HepG2 (cell line): Measurements from ENCODE around the gene CNNM1. TPM values are rescaled to one million over a fixed set of nuclear protein-coding genes. Genes with fewer than 3 reads are reported as not detected.

ENCODE experiments used
- HNRNPLL ChIP-seq: fragments of 200-400 bp; formaldehyde crosslinking; IDR thresholded peaks from 2 replicates; pipeline ENCODE4 v1.6.1; 2017; ENCODE audit warnings: mild to moderate bottlenecking, low read depth, low read length; ENCODE audit not compliant: poor library complexity, severe bottlenecking
- HOXA5 ChIP-seq: sonication (generic); formaldehyde crosslinking; IDR thresholded peaks from 2 replicates; pipeline ENCODE4 v1.4.0; 2020; ENCODE audit warnings: missing genetic modification reagents
- MATR3 ChIP-seq: sonication (generic); formaldehyde crosslinking; IDR thresholded peaks from 2 replicates; pipeline ENCODE4 v1.4.0; 2020; ENCODE audit warnings: missing genetic modification reagents
- MBNL3 ChIP-seq: fragments of 250-450 bp; sonication (Bioruptor Pico); conservative IDR thresholded peaks from 2 replicates; pipeline ENCODE4 v1.8.0; 2022; ENCODE audit warnings: mild to moderate bottlenecking, inconsistent platforms
- NR2C2 ChIP-seq: sonication (generic); formaldehyde crosslinking; IDR thresholded peaks from 2 replicates; pipeline ENCODE4 v1.4.0; 2020; ENCODE audit warnings: missing genetic modification reagents, mild to moderate bottlenecking, moderate library complexity, borderline replicate concordance
- RAD51 ChIP-seq: fragments of 450-650 bp; IDR thresholded peaks from 2 replicates; pipeline ENCODE4 v1.6.1; 2016; ENCODE audit warnings: borderline replicate concordance
- REL ChIP-seq: sonication (generic); formaldehyde crosslinking; conservative IDR thresholded peaks from 2 replicates; pipeline ENCODE4 v1.8.0; 2022; ENCODE audit warnings: mild to moderate bottlenecking, missing genetic modification reagents, moderate library complexity
- SMARCC2 ChIP-seq: fragments of 450-650 bp; IDR thresholded peaks from 2 replicates; pipeline ENCODE4 v1.6.1; 2017; ENCODE audit warnings: antibody characterized with exemption, mild to moderate bottlenecking
- SMYD3 ChIP-seq: sonication (generic); formaldehyde crosslinking; IDR thresholded peaks from 2 replicates; pipeline ENCODE4 v1.8.1; 2023; ENCODE audit warnings: mild to moderate bottlenecking, missing genetic modification reagents
- TRIM24 ChIP-seq: sonication (generic); formaldehyde crosslinking; IDR thresholded peaks from 2 replicates; pipeline ENCODE4 v1.8.0; 2022; ENCODE audit warnings: mild to moderate bottlenecking, missing genetic modification reagents
- ZFP1 ChIP-seq: IDR thresholded peaks from 2 replicates; pipeline ENCODE4 v1.6.1; 2016
- ZNF260 ChIP-seq: sonication (generic); formaldehyde crosslinking; IDR thresholded peaks from 2 replicates; pipeline ENCODE4 v1.4.0; 2020; ENCODE audit warnings: missing genetic modification reagents, low read depth, mild to moderate bottlenecking, borderline replicate concordance
- ZNF678 ChIP-seq: sonication (generic); formaldehyde crosslinking; IDR thresholded peaks from 2 replicates; pipeline ENCODE4 v1.4.0; 2020; ENCODE audit warnings: mild to moderate bottlenecking, missing genetic modification reagents
- ZSCAN30 ChIP-seq: sonication (generic); formaldehyde crosslinking; IDR thresholded peaks from 2 replicates; pipeline ENCODE4 v1.5.0; 2020; ENCODE audit warnings: mild to moderate bottlenecking, missing genetic modification reagents
- polyA plus RNA-seq, 8 experiments: library from polyadenylated mRNA; depleted of rRNA in 3 of 8; stranded (reverse) in 7 of 8; unstranded in 1 of 8; fragments of >200 nt; fragmentation: Illumina TruSeq in 4 of 8; extraction: Trizol in 4 of 8; gene quantifications; 2 replicates each; pipeline versions ENCODE4 v1.2.1 to v1.2.3, GENCODE V29; 2011 to 2016; ENCODE audit warnings: low read depth in 4 of 8, missing spikeins in 1 of 8, mixed read lengths in 1 of 8; ENCODE audit not compliant: insufficient read depth in 1 of 8
- total RNA-seq, 5 experiments: library from RNA; depleted of rRNA; stranded (reverse); fragments of >200 nt; fragmentation: Illumina TruSeq; extraction: Trizol; gene quantifications; 2 replicates each; pipeline ENCODE4 v1.2.3, GENCODE V29; 2016; ENCODE audit warnings: low read depth in 1 of 5
- TF ChIP-seq, protein P1 (sequence below): sonication (generic); formaldehyde crosslinking; IDR thresholded peaks from 2 replicates; pipeline ENCODE4 v1.4.0; 2020; ENCODE audit warnings: missing genetic modification reagents, mild to moderate bottlenecking, borderline replicate concordance
- TF ChIP-seq, protein P2 (sequence below): sonication (generic); formaldehyde crosslinking; IDR thresholded peaks from 2 replicates; pipeline ENCODE4 v1.5.0; 2020; ENCODE audit warnings: missing genetic modification reagents
- TF ChIP-seq, protein P3 (sequence below): sonication (generic); formaldehyde crosslinking; IDR thresholded peaks from 2 replicates; pipeline ENCODE4 v1.4.0; 2020; ENCODE audit warnings: mild to moderate bottlenecking, missing genetic modification reagents
- TF ChIP-seq, protein P4 (sequence below): fragments of 450-650 bp; IDR thresholded peaks from 2 replicates; pipeline ENCODE4 v1.6.1; 2016
- TF ChIP-seq, protein P5 (sequence below): sonication (generic); formaldehyde crosslinking; IDR thresholded peaks from 2 replicates; pipeline ENCODE4 v1.4.0; 2020; ENCODE audit warnings: mild to moderate bottlenecking, missing genetic modification reagents

Gene CNNM1
- total and polyA plus RNA-seq, 2 of the 13 experiments (the other 11 are each of a cell fraction or from before 2014, with no cell fraction given), result 4.3 to 9.6 TPM

DNA sequence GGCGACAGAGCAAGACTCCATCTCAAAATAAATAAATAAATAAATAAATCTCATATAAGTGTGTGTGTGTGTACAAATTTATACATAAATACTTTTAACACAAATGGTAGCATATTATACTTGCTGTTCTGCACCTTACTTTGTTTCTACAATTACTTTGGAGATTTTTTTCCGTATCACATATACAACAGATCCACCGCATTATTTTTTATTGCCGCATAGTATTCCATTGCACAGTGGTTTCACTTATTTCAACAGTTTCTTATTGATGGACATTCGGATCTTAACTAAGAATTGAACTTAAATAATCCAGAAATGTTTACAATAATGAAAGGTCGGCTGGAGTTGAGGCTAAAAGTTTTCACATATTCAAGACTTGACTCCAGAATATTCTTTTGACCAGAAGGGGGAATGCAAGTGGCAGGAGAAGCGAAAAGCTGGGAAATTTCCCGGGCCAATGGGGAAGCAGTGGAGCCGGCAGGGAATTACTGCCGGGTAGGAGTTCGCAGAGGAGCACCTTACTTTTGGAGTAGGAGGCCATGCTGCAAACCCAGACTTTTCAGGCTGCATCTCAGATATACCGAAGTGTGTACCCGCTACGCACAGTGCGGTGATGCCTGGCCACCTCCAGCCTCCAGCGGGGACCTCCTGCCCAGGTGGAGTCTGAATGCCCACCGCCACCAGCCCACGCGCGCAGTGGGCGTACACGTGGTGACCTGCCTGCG, 415 bp upstream of the CNNM1 start (continued):
- no peak for TF ChIP-seq MATR3 (CRISPR knock-in tag)
- TF ChIP-seq, protein P1, sequence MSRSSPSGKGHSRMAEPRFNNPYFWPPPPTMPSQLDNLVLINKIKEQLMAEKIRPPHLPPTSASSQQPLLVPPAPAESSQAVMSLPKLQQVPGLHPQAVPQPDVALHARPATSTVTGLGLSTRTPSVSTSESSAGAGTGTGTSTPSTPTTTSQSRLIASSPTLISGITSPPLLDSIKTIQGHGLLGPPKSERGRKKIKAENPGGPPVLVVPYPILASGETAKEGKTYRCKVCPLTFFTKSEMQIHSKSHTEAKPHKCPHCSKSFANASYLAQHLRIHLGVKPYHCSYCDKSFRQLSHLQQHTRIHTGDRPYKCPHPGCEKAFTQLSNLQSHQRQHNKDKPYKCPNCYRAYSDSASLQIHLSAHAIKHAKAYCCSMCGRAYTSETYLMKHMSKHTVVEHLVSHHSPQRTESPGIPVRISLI (CRISPR knock-in tag), result 0 out of 2 replicates have a peak, but pooled peaks have one; percentile 17
- TF ChIP-seq HNRNPLL, result no peak
- TF ChIP-seq HOXA5, result no peak
- no peak for TF ChIP-seq ZNF260 (CRISPR knock-in tag)
- 0 out of 2 replicates have a peak, but pooled peaks have one; percentile 46 for TF ChIP-seq ZNF678 (CRISPR knock-in tag)
- no peak for TF ChIP-seq RAD51
- TF ChIP-seq, protein P2, sequence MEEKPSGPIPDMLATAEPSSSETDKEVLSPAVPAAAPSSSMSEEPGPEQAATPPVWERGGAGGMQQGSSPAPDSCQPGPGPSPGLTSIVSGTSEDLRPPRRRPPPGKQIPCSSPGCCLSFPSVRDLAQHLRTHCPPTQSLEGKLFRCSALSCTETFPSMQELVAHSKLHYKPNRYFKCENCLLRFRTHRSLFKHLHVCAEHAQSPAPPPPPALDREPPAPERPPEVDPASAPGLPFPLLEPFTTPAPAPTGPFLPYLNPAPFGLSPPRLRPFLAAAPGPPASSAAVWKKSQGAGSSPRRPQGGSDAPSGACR (CRISPR knock-in tag), result no peak
- no peak for TF ChIP-seq MBNL3 (CRISPR knock-in tag)
- TF ChIP-seq, protein P3, sequence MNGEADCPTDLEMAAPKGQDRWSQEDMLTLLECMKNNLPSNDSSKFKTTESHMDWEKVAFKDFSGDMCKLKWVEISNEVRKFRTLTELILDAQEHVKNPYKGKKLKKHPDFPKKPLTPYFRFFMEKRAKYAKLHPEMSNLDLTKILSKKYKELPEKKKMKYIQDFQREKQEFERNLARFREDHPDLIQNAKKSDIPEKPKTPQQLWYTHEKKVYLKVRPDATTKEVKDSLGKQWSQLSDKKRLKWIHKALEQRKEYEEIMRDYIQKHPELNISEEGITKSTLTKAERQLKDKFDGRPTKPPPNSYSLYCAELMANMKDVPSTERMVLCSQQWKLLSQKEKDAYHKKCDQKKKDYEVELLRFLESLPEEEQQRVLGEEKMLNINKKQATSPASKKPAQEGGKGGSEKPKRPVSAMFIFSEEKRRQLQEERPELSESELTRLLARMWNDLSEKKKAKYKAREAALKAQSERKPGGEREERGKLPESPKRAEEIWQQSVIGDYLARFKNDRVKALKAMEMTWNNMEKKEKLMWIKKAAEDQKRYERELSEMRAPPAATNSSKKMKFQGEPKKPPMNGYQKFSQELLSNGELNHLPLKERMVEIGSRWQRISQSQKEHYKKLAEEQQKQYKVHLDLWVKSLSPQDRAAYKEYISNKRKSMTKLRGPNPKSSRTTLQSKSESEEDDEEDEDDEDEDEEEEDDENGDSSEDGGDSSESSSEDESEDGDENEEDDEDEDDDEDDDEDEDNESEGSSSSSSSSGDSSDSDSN (CRISPR knock-in tag), result no peak
- TF ChIP-seq REL (CRISPR knock-in tag), result no peak
- TF ChIP-seq ZSCAN30 (CRISPR knock-in tag), result no peak
- peak; percentile 56; the same call in 1 of the 2 replicates for TF ChIP-seq NR2C2 (CRISPR knock-in tag)
- no peak for TF ChIP-seq ZFP1 (CRISPR knock-in tag)
- TF ChIP-seq, protein P4, sequence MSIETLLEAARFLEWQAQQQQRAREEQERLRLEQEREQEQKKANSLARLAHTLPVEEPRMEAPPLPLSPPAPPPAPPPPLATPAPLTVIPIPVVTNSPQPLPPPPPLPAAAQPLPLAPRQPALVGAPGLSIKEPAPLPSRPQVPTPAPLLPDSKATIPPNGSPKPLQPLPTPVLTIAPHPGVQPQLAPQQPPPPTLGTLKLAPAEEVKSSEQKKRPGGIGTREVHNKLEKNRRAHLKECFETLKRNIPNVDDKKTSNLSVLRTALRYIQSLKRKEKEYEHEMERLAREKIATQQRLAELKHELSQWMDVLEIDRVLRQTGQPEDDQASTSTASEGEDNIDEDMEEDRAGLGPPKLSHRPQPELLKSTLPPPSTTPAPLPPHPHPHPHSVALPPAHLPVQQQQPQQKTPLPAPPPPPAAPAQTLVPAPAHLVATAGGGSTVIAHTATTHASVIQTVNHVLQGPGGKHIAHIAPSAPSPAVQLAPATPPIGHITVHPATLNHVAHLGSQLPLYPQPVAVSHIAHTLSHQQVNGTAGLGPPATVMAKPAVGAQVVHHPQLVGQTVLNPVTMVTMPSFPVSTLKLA, result no peak; the same call in 1 of the 2 replicates
- TF ChIP-seq, protein P5, sequence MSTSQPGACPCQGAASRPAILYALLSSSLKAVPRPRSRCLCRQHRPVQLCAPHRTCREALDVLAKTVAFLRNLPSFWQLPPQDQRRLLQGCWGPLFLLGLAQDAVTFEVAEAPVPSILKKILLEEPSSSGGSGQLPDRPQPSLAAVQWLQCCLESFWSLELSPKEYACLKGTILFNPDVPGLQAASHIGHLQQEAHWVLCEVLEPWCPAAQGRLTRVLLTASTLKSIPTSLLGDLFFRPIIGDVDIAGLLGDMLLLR (CRISPR knock-in tag), result no peak; the same call in 1 of the 2 replicates
- TF ChIP-seq SMYD3 (CRISPR knock-in tag), result no peak
- TF ChIP-seq SMARCC2, result no peak
- TF ChIP-seq TRIM24 (CRISPR knock-in tag), result no peak
